NCI-H2171 treated with DMSO at 0.1 percent for 48 hours (cell line): Measurements from ENCODE around the gene GARNL3.
A peak's percentile ranks its signal among the peaks of the same experiment; 100 is the strongest.

Experiments
- DNase-seq: peaks from one replicate; lab custom pipeline; 2025; lab: John Stamatoyannopoulos, UW

Gene GARNL3

DNA sequence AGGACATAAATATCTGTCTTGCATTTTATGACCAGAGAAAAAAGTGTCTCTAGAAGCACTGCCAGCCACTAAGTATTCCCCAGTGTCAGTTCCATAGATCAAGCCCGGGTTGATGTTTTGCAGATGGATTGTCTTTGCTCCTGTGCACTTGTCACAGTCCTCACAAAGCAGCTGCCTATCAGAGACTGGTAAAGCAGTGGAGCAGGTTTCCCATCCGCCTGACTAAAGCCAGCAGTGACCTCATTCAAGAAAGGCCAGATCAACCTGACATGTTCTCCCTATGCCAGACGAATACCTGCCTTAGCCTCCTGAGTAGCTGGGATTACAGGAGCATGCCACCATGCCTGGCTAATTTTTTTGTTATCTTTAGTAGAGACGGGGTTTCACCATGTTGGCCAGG lies 26.8 kb upstream of the GARNL3 start:
- no peak for DNase-seq

DNA sequence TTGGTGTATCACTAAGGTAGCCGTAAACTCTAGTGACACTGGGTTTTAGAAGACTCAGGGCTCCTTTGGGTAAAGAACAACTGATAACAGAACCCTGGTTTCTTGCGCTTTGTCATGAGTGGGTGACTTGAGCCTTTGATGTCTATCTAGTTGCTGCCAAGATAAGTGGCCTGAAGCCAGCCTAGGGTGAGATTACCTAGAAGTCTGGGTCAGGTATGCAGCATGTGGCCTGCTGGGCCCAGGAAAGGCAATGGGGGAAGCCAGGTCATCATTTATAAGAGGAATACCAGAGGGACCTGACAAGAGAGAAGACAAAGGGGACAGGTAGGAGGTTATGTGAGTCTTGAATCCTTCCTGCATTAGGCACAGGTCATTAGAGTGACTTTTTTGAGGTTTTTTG lies 23.2 kb upstream of the GARNL3 start:
- no peak for DNase-seq

DNA sequence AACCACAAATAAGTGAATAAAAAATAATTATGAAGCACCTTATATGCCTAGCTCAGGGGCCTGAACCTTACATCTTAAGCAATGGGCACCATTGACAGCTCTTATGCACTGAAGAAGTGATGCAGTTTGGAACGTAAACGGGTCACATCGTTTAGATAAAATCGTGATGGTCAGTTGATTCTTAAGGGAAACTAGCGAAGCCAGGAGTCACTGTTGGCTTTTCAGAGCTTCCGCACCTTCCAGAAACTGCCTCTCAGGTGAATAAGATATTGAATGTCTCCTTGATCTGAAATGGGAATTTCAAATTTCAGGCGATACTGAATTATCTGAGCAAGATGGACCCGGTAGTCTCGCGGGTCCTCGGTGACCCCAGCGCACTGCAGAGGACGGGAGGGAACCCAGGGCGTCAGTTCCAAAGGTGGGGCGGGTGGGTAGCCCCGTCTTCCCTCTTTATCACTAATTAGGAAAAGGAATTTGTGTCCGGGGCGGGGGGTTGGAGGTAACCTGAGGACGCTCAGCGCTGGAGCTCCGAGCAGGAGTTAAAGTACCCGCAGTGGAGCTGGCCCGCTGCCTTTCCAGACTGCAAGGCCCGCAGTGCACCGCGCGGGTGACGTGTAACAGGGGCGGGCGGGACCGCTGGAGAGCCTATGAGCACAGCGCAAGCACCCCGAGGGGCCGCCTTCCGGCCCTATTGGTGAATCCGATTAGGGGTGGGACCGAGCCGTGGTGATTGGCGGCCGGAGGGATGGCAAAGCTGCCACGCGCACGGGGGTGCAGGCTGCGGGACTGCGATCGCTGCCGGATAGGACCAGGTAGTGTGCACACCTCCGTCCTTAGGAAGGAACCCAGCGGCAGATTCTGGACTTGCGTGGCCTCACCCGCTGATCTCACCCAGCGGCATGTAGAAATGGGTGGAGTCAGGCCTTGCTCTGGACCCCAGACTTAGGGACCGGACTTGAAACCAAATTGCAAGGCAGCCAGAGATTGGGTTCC lies 19.7 kb upstream of the GARNL3 start:
- DNase-seq = peak; percentile 98

DNA sequence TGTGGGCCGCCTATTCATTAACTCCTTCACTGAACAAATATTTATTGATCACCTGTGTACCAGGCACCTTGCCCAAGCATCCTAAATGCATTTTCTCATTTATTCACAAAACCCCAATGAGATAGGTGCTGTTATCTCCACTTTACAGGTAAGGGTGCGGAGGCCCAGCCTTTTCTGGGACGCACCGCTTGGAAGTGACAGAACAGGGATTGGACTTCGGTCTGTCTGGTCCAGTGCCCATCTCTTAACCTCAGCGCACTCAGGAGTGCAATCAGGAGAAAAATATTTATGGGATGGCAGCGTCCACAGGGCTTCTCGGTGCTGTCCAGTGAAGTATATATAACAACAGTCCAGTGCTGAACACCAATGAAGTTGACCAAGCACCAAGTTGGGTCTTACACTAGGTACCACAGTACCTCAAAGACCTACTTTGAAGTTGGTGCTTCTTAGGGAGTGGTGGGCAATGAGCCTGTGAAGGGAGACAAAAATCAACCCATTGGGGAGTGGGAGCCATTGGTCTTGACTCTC lies 18.9 kb upstream of the GARNL3 start:
- DNase-seq = no peak

DNA sequence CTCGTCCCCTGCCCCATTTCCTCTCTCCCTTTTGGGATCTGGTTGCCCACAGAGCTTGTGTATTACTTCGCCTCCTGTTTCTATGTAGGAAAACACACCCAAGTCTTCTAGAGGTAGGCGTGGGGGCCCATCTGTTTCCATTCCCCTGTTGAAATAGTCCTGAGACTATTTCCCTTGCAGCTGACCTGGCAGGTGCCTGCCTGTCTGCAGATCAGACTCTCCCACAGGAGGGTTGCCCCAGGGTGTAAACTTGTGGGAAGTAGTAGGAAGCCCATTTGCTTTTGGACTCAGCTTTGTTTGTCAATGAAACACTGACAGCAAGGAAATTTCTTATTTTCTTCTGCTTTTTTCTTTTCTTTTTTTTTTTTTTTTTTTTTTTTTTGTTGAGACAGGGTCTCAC lies 16.3 kb upstream of the GARNL3 start:
- peak; percentile 59 for DNase-seq

DNA sequence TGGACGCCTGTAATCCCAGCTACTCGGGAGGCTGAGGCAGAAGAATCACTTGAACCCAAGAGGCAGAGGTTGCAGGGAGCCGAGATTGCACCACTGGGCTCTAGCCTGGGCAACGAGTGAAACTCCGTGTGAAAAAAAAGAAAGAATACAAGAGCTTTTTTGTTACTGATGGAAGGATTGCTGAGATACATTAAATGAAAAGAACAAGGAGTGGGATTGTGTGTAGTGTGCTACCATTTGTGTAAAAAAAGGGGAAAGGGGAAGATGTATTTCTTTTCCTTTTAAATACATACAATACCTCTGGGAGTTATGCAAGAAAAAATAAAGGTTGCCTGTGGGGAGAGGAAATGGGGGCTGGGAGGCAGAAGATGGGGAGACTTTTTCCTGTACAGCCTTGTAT lies 14.7 kb upstream of the GARNL3 start:
- no peak for DNase-seq

DNA sequence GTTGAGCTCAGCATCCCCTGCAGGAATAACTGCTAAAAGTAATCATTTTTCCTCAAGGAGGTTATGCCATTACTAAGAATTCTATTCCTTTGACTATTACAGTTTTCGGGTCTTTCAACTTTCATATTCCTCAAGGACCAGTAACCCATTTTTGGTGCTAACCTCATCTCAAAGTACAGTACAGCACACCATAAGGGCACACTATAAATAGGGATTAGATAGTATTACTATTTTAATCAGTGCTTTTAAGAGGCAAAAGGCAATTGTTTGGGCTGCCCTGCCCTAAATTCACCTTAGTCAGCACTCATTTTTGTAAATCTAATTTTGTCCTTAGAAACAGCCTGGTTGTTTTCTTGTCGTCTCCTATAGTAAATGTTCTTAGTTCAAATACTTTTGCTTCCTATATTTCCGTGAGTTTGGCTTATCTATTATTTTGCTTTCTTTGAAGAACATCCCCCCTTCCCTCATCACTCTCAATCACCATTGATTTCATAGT lies 13.6 kb upstream of the GARNL3 start:
- no peak for DNase-seq

DNA sequence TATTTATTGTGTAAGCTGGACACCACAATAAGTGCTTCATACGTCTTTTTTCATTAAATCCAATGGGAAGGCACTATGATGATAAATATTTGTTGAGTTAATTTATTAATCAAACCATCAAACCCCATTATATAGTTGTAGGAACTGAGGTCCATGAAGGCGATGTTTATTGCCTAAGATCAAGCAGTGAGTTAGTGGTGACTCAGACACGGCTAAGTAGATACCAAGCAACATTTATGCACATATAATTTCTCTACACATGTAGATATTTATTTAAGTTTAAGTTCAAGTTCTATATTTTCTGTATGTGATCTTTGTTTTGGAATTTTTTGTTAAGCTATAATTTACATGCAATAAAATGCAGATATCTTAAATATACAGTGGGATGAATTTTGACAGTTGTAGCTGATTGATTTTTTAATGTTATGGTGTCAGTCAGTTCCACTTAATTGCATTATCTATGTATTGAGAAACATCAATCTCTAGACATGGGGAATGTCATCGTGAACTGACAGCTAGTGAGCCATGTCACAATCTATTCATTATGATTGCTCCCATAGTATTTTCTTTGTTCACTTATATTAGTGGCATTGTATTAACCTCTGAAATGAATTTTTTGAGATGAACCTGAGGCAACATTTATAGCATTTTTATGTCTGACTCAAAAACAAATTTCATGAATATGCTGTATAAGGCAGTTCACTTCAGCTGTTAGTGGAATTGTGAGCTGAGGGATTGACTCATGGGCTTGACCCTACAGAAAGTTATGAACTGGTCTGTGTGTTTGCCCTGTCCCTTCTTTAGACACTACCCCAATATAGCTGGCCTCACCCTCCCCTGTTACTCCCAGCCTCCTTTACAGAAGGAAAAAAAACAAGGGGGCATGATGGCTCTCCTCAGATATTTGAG lies 11.9 kb upstream of the GARNL3 start:
- DNase-seq = no peak

DNA sequence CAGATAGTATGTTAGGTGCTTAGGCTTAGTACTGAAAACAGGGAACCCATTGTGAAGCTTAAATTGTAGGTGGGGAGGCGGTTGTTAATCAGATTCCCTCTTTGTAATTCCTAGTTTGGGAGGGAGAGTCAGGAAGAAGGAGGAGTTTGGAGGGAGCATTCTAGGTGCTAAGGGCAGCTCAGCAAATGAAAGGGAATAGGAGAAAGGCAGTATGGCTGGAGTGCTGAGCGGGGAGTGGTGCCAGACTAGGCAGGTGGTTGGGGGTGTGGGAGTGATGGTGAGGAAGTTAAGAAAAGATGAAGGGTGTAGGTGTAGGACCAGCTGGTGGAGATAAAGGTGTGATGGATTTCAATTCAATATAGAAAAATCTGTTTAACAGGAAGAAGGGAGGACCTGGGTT lies 11.1 kb upstream of the GARNL3 start:
- DNase-seq = no peak

DNA sequence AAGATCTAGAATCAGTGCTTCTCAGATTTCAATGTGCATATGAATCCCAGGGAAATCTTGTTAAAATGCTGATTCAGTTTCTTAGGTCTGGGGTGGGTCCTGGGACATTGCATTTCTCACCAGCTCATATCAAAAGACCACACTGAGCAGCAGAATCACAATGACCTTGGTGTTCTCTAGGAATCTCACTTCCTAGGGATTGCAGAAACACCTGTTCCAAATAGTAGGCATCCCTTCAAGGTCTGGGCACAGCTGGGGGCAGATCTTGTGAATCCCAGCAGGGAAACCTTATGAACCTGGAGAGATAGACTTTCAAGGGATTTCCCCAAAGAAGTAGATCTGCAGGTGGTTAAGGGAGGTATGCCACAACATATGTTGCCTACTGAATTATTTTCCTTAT lies 8.9 kb upstream of the GARNL3 start:
- peak; percentile 68 for DNase-seq

DNA sequence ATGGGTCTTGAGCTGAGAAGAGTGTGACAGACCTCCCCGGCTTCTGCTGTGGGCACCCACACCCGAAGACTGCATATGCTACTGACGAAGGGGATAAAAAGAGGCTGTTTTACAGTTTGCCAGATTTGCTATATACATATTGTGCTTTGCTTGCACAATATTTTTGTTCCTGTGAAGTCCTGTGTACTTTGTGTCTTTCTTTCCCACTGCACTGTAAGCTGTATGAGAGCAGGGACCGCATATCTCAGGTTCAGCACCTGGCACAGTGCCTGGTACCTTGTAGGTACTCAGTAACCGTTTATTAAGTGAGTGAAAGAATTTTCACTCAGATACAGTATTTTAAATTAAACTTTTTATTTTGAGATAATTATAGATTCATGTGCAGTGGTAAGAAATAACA lies 8.2 kb upstream of the GARNL3 start:
- no peak for DNase-seq

DNA sequence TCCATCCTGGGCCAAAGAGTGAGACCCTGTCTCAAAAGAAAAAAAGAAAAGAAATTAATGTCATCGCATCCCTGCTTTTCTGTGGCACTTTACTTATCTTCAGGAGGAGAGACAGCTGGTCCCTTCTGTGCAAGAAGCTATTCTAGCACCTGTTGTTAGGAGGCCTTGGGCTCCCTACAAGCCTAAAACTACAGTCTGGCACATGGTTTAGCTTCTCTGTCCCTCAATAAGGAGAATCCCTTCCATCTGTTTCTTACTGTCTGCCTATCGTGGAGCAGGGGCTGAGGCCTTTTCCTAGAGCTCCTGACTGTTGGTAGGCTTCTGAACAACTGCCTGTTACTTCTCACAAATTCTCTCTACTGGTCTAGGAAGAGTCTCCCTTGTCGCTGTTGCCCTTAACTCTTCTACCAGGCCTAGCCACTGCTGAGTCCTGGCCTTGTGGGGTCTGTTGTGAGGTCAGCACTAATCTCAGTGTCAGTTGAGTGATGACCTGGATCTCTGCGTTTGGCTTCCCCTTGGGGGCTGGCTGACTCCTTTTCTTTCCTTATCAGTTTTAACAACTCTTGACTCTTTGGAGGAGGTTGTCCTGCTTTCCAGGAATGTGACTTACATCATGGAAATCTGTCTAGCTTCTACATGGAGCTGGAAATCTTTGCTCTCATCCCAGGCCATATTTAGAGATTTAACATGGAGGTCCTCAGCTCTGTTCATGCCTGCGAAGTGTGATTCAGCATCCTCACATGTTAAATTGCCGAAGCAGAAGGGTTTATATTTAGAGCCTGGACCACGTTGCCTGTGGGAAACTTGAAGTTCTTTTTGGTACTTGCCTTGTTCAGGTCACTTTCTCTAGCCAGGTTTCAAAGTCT lies 5.7 kb upstream of the GARNL3 start:
- peak; percentile 58 for DNase-seq

DNA sequence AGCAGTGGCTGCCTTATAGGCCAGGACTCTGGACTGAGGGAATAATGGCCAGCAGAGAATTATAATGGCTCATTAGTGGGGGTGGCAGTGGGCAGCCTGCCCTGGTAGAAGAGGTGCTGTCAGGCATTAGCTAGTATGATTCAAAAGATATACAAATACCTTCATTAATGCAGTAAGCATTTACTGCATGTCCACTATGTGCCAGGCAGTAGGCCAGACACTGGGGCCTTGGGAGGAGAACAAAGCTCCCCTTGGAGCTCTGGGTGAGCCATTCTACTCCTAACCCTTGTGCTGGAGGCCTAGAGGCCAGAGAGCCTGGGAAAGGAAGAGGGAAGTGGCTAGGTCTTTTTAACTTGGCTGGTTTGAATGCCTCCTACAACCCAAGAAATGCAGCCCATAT lies 2.0 kb upstream of the GARNL3 start:
- DNase-seq = no peak

DNA sequence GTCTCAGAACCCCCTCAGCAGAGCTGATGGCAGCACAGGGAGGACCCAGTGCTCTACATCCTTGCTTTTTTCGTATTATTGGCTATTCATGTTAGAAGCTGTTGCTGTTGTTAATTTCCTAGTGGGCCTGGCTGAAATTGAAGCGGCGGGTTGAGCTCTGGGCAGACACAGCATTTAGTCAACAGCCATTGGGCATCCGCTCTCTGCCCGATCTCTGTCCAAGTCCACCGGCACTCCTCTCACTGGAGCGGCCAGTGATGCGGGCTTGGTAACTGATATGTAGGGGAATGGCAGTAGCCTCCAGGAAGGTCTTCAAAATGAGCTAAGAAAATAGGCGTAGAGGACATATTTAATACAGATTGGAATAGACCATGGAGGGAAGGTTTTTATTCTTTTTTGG lies 1.3 kb upstream of the GARNL3 start:
- DNase-seq = no peak

DNA sequence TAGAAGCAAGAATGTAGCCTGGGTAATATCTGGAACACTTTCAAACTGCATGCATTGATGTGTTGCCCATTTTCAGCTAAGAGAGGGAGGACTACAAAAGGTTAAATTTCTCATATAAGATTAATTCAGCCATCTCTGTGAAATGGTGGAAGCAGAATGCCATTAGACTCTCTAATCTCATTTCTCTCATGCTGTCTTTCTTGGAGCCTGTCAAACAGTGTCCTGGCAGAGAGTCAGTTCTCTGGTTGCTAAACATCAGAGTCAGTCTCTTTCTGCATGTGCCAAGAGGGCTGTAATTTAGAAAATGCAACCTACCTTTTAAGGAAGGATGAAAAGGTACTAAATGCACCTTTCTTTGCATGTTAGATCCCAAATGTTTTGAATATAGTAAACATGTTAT lies 910 bp upstream of the GARNL3 start:
- DNase-seq = no peak

DNA sequence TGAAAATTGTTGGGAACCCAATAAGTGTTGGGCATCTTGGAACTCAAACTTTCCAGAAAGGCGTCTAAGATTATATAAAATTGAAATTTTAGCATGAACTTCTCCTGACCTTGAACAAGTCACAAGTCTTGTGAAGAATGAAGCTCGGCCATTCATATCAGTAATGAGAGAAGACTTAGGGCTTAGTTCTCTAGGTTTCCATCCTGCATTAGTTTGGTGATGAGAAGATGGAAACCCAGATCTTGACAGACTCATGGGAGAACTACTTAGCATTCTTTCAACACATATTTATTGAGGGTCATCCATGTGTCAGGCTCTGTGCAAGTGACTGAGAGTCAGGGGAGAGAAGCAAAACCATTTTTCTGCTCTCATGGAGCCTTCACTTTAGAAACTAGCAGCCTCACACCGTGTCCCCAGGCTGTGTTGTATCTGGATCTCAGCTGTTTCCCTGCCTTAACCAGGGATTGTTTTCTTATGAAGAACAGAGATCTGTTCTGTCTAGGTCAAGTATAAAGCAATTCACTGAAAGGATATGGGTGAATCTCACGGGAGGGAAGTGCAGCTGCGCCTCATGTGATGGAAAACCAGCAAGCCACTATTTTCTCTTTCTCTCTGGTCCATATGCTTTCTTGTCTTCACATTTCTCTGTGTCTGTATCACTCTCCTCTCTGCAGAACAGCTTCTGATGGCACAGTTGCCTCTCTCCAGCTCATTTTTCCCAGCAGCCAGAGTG lies 3.4 kb downstream of the GARNL3 start:
- no peak for DNase-seq

DNA sequence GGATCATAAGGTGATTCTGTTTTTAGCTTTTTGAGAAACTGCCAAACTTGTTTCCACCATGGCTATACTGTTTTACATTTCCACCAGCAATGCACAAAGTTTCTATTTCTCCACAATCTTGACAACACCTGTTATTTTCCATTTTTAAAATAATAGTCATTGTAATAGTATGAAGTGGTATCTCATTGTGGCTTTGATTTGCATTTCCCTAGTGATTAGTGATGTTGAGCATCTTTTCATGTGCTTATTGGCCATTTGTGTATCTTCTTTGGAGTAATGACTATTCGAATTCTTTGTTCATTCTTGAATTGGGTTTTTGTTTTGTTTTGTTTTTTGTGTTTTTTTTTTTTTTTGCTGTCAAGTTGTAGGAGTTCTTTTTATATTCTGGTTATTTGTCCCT lies 4.9 kb downstream of the GARNL3 start:
- no peak for DNase-seq

DNA sequence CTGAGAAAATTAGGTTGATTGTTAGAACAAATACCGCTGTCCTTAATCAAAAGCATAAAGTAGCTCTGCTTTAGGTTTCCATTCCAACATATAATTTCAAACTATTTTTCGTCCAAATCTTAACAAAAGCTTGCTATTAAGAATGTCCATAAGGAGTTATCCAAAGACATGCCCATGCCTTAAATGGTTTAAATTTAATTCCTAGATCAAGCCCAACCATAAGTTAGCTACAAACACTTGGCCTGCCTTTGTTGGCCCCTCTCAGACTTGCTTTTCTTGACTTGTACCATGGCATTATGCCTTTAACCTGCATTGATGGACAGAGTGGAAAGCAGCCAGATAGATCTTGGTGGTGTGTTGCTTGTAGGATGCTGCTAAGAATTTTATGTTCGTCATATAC lies 8.8 kb downstream of the GARNL3 start:
- no peak for DNase-seq

DNA sequence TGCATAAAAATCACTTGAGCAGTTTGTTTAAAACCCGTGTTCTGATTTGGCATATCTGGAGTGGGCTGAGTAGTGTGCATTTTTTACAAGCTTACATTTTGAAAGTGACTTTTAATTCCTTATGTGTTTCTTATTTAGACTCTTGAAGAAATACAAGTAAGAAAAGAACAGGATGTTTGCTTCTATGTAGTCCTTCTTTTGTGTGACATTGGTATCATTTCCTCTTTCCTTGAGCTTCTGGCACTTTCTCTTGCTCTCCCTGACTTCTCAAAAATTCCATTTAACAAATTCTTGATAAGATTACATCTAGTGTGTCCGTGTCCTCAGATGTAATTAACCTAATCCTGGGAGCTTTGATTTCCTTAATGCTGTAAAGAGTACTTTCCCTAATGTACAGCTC lies 12.5 kb downstream of the GARNL3 start:
- DNase-seq = no peak

DNA sequence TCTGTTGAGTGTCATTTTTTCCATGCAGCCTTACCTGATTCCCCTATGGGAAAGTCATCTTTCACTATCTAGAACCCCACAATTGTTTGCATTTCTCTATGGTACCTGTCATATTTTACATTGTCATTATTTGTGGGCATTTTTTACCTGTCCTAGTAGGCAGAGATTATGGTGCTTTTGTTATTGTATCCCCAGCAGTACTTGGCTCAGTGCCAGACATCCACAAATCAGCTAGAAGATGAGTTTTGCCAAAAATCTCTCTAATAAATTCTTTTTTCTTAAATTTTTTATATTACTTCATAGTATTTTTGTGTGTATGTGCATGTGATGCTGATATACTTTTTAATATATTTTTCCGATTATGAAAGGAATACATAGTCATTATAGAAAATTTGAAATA lies 13.2 kb downstream of the GARNL3 start:
- peak; percentile 41 for DNase-seq

DNA sequence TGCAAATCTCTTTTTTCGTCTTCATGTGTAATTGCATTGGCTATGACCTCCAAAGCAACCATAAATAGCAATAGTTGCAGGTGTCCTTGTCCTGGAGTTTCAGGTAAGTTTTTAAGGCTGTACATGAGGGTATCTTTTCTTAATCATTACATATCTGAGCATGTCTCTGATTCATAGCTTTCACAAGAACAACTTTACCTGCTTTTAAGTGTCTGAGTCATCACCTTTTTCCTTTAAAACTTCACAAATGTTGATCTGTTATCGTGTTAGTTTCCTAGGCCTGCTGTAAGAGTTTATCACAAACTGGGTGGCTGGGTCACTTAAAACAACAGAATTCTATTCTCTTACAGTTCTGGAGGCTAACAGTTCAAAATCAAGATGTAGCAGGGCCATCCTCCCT lies 13.8 kb downstream of the GARNL3 start:
- DNase-seq = no peak
